ENCODE measurements around the gene PSMD6. TPM values are rescaled to one million over a fixed set of nuclear protein-coding genes. Genes with fewer than 3 reads are reported as not detected.

PSMD6 gene
- total and polyA plus RNA-seq, 2 donors (not counting 3 experiments of a cell fraction or from before 2014, with no cell fraction given) = 53.7 to 90.8 TPM

DNA sequence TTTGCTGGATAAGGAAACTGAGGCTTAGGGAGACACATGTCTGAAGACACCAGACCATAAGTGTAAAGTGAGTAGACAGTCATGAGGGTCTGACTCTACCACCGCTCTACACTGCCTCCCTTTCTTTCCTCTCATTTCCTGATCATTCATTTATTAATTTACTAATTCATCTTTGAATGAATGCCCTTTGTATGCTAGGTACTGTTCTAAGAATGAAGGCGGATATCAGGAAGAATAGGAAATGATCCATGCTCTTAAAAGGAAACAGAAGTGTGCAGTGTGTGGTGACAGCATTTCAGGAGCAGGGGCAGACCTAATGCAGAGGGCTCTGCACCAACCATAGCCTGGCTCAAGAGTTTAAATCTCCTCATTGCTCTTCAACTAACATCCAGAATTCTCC is 31.8 kb upstream of the PSMD6 start:
- Histone ChIP-seq H3K36me3 (ENCODE audit: control insufficient read depth in 2 of 2, extremely low read depth in 1 of 2, insufficient read depth in 2 of 2, low read length in 2 of 2) (no peaks in the 10 kb centered on the region), H3K79me2 (ENCODE audit: control insufficient read depth, insufficient read depth, low read length) (no peaks in the 10 kb centered on the region), H3K9me1 (replicated peaks; ENCODE audit: control insufficient read depth, extremely low read depth, insufficient read depth, low read length) (no peaks in the 10 kb centered on the region), H3K4me2 (ENCODE audit: insufficient read depth, low read length) (no peak overlapping the region), H4K20me1 (replicated peaks; ENCODE audit: control insufficient read depth, extremely low read depth, insufficient read depth, low read length) (no peaks in the 10 kb centered on the region), H2AFZ (ENCODE audit: low read depth, low read length) (no peak overlapping the region), H3K4me1 (ENCODE audit: control insufficient read depth, extremely low read depth, insufficient read depth, low read length) (no peaks in the 10 kb centered on the region), H3K27me3 (ENCODE audit: control insufficient read depth in 2 of 2, insufficient read depth in 2 of 2, low read length in 2 of 2) (peaks cover 6 to 8% of the 10 kb centered on the region in 2 experiments), H3K27ac (ENCODE audit: insufficient read depth, low read depth, low read length) (no peak overlapping the region), H3K9ac (replicated peaks; ENCODE audit: extremely low read depth, insufficient read depth, low read length) (no peak overlapping the region), H3K9me3 (replicated peaks; ENCODE audit: control insufficient read depth, insufficient read depth, low read length) (no peaks in the 10 kb centered on the region), H3K4me3 (replicated peaks in 1 of 3; ENCODE audit: insufficient read depth in 1 of 3, low read depth in 1 of 3, low read length in 3 of 3) (no peak overlapping the region)
- FAIRE-seq (peak; percentile 47), DNase-seq (ENCODE audit: low read depth, low spot score) (peak; percentile 10)
- dilution Hi-C loops (cut with MboI; ENCODE audit: extremely low pct_ligation_motif_present, low sequenced_read_pairs) (no loop called here), intact Hi-C loops (cut with micrococcal nuclease) (no loop called here)
- TF ChIP-seq POLR2A (IDR thresholded peaks at IDR 0.05; ENCODE audit: low read depth, low read length) = no peak
- BruUV-seq (replicated peaks) = no TSS peak
- ChIA-PET POLR2A (no interaction called here), CTCF (no interaction called here)

DNA sequence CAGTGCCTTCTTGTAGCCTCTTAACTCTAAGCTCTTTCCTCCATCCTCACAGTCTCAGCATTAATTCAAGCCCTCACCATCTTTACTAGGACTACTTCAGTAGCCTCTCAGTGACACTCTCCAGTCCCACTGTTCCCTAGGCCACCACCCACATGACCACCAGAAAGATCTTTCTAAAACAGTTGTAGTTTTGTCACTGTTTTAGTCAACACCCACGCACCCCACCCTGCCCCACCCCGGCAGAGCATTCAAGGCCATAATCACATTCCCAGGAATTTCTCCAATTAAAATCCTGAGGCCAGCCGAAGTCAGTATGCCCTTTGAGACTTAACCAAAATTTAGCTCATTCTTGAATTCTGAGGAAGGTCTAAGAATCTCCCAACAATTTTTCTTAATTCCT is 31.2 kb upstream of the PSMD6 start:
- no peak overlapping the region for H3K4me2 ChIP-seq (ENCODE audit: insufficient read depth, low read length)
- CTCF ChIA-PET = no interaction called here
- H3K9me1 ChIP-seq (replicated peaks; ENCODE audit: control insufficient read depth, extremely low read depth, insufficient read depth, low read length) = no peaks in the 10 kb centered on the region
- no peak for TF ChIP-seq CTCF (IDR thresholded peaks at IDR 0.05; ENCODE audit: extremely low read depth in 1 of 2, insufficient read depth in 1 of 2, low read depth in 1 of 2, low read length in 2 of 2)
- TF ChIP-seq EZH2 (IDR thresholded peaks at IDR 0.05; ENCODE audit: borderline replicate concordance, low read depth, low read length, severe bottlenecking) = no peak
- TF ChIP-seq, protein P1, sequence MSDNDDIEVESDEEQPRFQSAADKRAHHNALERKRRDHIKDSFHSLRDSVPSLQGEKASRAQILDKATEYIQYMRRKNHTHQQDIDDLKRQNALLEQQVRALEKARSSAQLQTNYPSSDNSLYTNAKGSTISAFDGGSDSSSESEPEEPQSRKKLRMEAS (IDR thresholded peaks at IDR 0.05; ENCODE audit: insufficient read depth, insufficient read length) = no peak
- TF ChIP-seq GATA2 (IDR thresholded peaks at IDR 0.05; ENCODE audit: insufficient read depth, insufficient read length, low read depth, low read length) = no peak
- TF ChIP-seq MYC (IDR thresholded peaks at IDR 0.05; ENCODE audit: low read depth, low read length) = no peak
- TF ChIP-seq JUN (IDR thresholded peaks at IDR 0.05; ENCODE audit: borderline replicate concordance, insufficient read depth, insufficient read length, low read depth) = no peak
- no peak for TF ChIP-seq POLR2AphosphoS5 (IDR thresholded peaks at IDR 0.05; ENCODE audit: insufficient read depth, low read depth, low read length)
- TF ChIP-seq POLR2A (IDR thresholded peaks at IDR 0.05; ENCODE audit: low read depth, low read length) = no peak
- no peak for TF ChIP-seq FOS (IDR thresholded peaks at IDR 0.05; ENCODE audit: borderline replicate concordance, insufficient read depth, low read length)
- H3K27ac ChIP-seq (ENCODE audit: insufficient read depth, low read depth, low read length) = no peak overlapping the region
- FAIRE-seq = no peak
- H2AFZ ChIP-seq (ENCODE audit: low read depth, low read length) = no peak overlapping the region
- H3K36me3 ChIP-seq (ENCODE audit: control insufficient read depth in 2 of 2, extremely low read depth in 1 of 2, insufficient read depth in 2 of 2, low read length in 2 of 2) = no peaks in the 10 kb centered on the region
- BruUV-seq (replicated peaks) = no TSS peak
- peaks cover 5 to 6% of the 10 kb centered on the region in 2 experiments for H3K27me3 ChIP-seq (ENCODE audit: control insufficient read depth in 2 of 2, insufficient read depth in 2 of 2, low read length in 2 of 2)
- dilution Hi-C loops (cut with MboI; ENCODE audit: extremely low pct_ligation_motif_present, low sequenced_read_pairs) = no loop called here
- no peak overlapping the region for H3K4me3 ChIP-seq (replicated peaks in 1 of 3; ENCODE audit: insufficient read depth in 1 of 3, low read depth in 1 of 3, low read length in 3 of 3)
- DNase-seq (ENCODE audit: low read depth, low spot score) = no peak
- POLR2A ChIA-PET = no interaction called here
- H3K4me1 ChIP-seq (ENCODE audit: control insufficient read depth, extremely low read depth, insufficient read depth, low read length) = no peaks in the 10 kb centered on the region
- H3K79me2 ChIP-seq (ENCODE audit: control insufficient read depth, insufficient read depth, low read length) = no peaks in the 10 kb centered on the region
- no peaks in the 10 kb centered on the region for H4K20me1 ChIP-seq (replicated peaks; ENCODE audit: control insufficient read depth, extremely low read depth, insufficient read depth, low read length)
- intact Hi-C loops (cut with micrococcal nuclease) = no loop called here
- H3K9me3 ChIP-seq (replicated peaks; ENCODE audit: control insufficient read depth, insufficient read depth, low read length) = no peaks in the 10 kb centered on the region
- no peak overlapping the region for H3K9ac ChIP-seq (replicated peaks; ENCODE audit: extremely low read depth, insufficient read depth, low read length)

Data from endothelial cell of umbilical vein (primary cell).